ENCODE results near the gene PITPNM2.
"Not testable (repeated sequence)": the region's sequence is repeated elsewhere in the genome, so short reads cannot be mapped to it uniquely, and the experiment has no call there.

Gene PITPNM2

DNA sequence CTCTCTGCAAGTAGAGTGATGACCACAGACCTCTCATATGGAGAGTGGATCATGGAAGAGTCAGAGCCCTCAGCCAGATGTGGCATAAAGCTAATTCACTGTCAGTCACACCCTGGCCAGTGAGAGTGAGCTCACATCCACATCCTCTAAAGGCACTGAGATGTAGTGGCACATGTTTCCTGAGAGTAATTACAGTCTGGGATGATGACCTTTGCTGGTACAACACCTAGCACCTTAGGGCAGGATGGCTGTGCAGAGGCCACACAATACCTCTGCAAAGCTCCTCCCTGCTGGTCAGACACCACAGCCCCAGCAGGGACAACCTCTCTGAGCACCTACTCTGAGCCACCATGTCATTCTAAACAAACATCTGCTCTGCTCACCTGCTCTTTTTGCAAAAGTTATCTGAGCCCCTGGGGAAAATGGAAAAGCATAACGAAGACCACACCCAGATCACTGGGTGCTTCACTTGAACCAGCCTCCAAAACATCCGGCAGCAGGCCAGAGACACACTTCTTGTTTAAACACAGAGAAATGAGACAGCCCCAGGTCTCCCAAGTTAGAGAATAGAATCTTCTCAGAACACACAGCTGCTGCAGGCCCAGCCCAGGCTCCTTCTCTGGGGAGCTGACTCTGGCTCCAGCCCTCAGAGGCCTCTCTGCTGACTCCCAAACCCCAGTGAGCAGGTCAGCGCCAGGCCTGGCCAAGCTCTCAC lies 30.3 kb downstream of the PITPNM2 start:
- no peak for DNase-seq

- DNase-seq = no peak
These were observed 31.1 kb downstream of the PITPNM2 start for GRCh38 chr12:123119808-123120207.

DNA sequence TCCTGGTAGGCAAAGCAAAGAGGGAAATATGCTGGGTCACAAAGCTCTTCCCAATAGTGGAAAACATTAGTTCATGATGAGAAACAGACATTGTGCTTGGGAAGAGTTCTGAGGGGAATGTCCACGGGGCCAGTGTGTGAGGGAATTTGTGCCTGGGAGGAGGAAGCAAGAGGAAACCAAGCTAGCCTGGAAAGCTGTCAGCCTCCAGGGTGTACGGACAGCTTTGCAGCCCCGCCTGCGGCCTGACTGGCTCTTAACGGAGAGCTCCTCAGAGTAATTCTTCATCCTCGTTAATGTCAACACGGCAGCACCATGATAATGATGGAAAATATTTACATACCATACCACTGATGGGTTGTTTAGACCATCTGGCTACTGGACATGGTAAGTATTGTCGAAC lies 32.4 kb downstream of the PITPNM2 start:
- no peak for DNase-seq

DNA sequence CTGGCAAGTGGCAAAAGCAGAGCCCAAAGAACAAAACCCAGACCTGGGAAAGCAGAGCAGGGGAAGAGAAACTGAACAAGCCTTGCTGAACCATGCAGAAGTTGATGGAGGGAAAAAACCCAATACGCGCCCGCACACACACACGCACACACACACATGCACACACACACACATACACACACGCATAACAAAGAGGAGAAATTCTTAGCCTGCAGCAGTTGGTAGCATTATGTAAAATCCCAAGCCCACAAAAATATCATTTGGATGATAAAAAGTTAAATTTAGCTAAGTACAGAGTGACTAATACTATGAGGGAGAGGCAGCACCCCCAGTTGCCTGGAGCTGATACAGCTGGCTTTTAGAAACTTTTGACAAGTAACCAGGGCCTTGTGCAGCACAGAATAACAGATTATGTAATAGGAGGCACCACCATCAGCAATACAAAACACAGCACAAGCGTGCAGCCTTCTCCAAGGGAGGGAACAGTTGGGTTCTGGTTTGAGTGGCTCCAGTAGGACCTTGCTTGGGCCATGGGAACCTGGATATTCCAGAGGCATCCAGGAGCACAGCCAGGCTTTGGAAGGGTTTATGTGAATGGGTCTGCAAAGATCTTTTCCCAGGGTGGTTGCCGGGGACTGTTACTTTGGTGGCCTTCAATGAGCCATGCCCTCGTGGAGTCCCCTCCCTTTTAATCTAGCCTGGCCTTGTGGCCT lies 35.3 kb downstream of the PITPNM2 start:
- DNase-seq = peak; percentile 48 to 73 (median 56)

DNA sequence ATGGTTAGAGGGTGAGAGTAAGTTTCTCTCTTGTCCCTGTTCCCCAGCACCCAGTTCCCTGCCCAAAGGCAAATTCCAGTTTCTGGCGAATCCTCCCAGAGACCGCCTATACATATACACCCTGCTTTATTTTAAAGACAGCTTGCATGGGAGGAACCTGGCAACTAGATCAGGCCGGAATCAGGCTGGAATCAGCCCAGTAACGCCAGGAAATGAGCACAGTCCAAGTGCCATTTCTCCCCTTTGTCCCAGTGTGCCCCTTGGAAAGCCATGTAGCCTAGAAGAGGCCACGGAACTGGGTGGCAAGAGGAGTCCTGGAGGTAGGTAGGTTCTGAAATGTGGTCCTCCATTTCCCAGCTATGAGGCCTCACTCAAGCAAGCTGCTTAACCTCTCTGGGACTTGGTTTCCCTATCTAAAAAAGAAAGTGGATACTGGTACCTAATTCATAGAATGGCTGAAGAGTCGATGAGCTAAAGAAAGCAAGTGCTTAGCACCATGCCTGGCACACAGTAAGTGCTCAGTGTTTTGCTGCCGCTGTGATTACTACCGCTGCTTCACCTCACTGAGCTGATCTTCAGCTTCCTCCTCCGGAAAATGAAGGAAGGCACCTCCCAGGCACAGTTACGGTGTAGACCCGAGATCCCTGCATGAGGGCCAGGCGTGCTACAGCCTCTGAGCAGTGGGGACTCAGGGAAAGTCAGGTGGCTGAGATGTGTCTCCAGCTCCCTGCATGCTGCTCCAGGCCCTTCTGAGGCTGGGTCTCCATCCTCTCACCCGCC lies 36.4 kb downstream of the PITPNM2 start:
- no peak for DNase-seq

- DNase-seq = no peak
These were observed 37.9 kb downstream of the PITPNM2 start for GRCh38 chr12:123113026-123113425.

- no peak for DNase-seq
These were observed 39.3 kb downstream of the PITPNM2 start for GRCh38 chr12:123111498-123112165.

DNA sequence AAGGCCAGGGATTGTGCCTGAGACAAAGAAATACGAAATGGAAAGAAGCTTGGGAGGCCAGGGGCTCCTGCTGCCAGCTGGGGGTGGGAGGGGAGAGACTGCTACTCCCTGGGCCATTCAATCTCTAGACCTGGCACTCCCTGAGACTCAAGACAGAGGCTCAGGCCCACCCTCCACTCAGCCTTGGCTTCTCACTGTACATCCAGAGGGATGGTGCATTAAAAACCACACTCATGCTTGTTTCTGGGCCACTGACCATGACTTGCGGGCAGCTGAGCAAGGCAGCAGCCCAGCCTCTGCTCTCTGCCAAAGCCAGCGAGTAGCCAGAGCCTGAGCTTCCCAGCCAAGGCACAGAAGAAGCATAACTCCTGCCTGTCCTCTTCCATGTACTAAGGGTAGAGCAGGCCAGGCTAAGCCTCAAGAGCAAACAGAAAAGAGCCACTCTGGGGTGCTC lies 41.5 kb downstream of the PITPNM2 start:
- no peak for DNase-seq

- no peak for DNase-seq
These were observed 42.2 kb downstream of the PITPNM2 start for GRCh38 chr12:123108682-123109066.

- DNase-seq = no peak
These were observed 42.8 kb downstream of the PITPNM2 start for GRCh38 chr12:123107926-123108681.

- peak; percentile 33 to 64 (median 58) for DNase-seq
These were observed 44.1 kb downstream of the PITPNM2 start for GRCh38 chr12:123106640-123107359.

DNA sequence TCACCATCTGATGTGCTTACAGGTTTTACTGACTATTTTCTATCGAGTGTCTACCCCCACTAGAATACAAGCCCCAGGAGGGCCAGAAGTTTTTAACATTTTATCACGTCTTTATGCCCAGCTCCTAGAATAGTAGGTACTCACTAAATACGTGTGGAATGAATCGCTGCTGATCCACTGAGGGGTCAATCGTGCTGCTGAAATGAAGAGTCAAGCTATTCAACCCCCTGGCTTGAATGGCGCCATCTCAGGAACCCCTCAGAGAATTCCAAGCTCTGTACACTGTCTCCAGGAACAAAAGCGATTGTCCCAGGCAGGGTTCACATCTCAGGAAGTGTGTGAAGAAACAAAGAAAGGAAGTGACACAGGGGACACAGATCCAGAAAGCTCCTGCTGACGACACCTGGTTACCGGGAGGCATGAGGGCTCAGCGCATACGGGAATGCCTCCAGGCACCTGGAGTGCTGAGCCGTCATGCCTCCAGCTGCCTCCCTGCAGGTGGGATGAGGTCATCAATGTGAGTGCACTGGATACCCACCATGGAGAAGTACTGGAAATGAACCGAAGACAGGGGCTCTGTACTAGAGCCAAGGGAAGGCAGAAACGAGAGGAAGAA lies 45.6 kb downstream of the PITPNM2 start:
- DNase-seq = no peak

DNA sequence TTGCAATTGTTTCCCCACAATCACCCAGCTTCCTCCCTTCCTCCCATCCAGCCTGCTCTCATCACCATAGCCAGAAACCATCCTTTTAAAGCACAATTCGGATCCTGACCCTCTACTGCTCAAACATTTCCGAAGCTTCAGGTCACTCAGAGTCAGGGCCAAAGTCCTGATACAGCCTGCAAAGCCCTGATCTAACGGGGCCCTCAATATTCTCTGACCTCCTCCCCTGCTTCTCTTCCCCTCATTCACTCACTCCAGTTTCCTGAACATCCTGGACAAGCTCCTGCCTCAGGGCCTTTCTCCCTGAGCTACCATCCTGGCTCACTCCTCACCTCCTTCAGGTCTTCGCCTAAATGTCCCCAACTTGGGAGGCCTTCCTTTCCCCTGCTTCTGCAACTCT lies 46.1 kb downstream of the PITPNM2 start:
- no peak for DNase-seq

DNA sequence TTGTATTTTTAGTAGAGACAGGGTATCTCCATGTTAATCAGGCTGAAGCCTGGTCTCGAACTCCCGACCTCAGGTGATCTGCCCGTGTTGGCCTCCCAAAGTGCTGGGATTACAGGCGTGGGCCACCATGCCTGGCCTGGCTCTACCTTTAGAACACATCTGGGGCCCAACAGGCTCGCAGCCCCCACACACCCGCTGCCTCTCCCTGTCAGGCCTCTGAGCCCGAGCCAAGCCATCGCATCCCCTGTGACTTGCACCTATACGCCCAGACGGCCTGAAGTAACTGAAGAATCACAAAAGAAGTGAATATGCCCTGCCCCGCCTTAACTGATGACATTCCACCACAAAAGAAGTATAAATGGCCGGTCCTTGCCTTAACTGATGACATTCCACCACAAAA lies 46.8 kb downstream of the PITPNM2 start:
- DNase-seq = not testable (repeated sequence)

DNA sequence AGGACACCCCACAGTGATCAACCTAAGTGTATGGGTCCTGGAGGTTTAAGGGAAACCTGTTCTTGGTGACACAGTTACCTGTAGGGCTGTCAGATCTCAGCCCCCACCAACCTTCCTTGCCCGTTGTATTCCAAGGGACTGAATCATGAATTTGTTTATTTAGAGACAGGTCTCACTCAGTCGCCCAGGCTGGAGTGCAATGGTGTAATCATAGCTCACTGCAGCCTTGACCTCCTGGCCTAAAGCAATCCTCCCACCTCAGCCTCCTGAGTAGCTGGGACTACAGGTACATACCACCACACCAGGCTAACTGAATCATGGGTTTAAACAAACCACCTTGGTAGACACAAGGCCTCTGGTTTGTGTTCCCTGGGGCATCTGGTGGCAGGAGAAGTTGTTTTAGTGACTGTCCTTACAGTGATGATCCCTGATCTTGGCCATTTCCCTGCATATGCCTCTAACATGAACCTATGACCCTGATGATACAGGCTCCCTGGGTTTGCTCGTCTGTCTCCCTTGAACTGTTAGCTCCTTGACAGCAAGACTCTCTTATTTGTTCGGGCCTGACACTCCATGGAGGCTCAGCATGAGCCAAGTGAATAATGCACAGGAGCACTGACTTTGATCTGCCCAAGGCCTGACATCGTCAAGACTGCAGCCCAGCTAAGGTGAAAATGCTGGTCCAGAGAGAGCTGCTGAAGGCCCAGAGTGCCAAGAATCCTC lies 47.9 kb downstream of the PITPNM2 start:
- DNase-seq = no peak

GRCh38 chr12:123102366-123102765 lies 48.5 kb downstream of the PITPNM2 start:
- no peak for DNase-seq

GRCh38 chr12:123101526-123101925 lies 49.4 kb downstream of the PITPNM2 start:
- no peak for DNase-seq
